Kasumi-1 (cell line): Measurements from ENCODE around the gene PDXK.

ENCODE experiments used
- DNase-seq, 2 experiments: peaks; one replicate each; lab custom pipeline; 2025; lab: John Stamatoyannopoulos, UW

The PDXK gene

DNA sequence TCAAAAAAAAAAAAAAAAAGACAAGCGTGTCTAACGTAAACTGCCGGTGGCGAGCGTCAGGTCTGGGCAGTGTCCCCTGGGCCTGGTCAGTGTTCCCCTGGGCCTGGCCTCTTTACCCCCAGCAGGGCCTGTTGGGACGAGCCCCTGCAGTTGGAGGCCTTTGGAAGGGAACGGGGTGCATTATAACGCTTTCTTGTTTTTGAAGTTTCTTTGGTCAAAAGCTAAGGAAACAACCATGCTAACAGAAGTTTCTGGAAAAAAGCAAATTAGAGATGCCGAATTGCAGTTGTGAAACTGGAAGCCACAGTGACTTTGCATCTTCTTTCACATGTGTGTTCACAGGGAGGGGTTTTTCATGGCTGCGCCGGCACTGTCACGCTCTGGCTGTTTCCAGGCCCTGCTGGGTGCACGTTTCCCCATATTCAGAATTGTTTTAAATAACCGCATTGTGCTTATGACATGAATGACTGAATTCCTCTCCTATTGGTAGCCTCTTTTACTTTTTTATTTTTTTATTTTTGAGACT, 86.4 kb downstream of the PDXK start:
- DNase-seq, result no peak

DNA sequence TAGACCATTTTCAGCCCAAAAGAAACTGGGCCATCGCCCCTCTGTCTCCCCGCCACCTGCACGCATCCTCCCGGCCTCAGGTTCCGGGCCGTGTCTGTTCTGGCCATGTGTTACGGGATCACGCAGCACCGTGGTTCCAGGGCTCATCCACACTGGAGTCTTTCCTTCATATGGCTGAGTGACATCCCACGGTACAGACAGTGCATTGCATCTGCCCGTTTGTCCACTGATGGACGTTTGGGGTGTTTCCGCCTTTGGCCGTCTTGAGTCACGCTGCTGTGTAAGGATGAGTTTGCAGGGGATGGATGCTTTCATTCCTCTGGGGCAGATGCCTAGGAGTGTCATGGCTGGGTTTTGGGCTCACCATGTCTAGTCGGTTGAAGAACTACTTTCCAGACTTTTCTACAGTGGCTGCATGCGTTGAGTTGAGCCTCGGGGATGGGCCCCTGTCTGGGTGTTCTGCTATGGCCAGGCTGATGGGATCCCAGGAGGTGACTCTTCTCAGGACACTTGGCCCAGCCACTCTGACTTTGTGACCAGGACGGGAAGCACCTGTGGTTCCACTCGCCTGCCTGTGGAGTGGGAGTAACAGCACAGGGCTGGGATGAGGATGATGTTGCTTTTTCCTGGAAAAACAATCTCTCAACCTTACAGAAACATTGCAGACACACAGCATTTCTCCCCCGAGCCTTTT, 87.2 kb downstream of the PDXK start:
- DNase-seq, result no peak

DNA sequence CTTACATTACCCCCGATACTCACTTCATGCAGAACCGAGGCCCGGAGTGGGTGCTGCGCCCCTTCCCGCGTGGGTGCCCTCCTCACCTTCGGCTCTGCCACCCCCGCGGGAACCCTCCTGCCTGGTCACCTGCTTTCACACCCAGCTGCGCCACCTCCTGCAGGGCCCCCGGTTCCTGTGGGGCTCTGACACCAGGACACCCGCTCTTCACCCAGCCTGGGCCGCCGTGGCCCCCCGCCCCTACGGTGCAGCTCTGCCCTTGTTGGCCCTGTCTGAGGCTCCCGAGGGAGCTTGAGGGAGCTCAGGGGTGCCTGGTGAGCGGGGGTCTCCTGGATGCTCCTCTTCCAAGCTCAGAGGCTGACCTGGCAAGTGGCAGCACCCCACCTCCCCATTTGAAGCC, 89.4 kb downstream of the PDXK start:
- no peak for DNase-seq

DNA sequence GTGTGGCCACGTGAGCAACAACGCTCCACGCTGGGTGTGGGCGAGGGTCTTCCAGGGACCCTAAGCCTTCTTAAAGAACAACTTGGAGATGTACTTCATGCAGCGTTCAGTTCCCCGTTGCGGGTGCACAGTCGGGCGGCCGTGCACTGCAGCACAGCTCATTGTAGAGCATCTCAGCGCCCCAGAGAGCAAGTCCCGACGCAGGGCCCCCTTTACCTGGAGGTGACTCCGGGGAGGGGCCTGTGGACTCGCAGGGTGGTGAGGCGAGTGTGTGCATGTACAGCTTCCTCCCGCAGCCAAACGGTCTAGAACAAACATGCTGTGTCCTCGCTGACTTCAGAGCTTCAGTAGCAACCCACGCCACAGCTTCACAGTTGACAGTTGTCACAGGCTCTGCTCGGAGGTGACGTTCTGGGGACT, 89.9 kb downstream of the PDXK start:
- no peak for DNase-seq

DNA sequence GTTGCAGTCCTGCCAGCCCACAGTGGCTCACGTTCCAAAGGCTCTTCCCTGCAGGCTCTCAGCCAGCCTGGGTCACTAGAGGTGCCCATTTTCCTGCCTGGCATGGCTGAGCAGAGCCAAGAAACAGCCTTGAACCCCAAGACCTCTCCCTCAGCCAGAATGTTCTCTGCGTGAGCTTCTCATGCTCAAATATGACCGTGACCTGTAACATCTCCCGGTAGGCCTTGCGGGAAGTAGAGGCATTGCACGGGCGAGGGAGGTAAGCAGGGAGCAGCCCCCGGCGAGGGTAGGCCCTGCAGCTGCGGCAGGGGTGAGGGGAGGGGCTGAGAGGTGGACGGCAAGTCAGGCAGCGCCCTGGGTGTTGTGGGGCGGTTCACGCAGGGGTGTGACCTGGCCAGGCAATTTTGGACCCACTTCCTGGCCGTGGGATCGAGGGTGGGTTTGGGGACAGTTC, 90.4 kb downstream of the PDXK start:
- no peak for DNase-seq

DNA sequence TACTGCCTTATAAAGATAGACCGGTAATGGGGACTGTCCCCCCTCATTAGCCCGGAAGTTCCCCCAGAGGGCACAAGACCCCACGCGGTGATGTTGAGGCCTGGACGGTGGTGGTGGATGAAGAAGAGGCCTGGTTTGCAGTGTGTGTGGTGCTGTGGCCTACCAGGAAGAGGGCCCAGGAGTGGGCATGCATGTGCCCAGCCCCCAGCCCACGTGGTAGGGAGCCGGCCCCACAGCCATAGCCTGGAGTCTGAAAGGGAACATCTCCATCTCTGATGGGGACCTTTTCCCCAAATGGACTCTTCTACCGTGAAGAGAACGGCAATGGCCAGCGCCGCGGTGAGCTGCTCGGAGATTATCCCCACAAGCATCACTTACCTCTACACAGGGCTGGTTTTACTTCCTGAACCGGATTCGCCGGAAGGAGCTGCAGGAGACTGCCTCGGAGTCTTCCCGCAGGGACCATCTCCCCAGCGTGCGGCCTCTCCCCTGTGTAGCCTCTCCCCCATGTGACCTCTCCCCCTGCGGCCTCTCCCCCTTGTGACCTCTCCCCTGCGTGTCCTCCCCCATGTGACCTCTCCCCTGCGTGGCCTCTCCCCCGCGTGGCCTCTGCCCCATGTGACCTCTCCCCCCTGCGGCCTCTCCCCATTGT, 91.0 kb downstream of the PDXK start:
- no peak for DNase-seq

DNA sequence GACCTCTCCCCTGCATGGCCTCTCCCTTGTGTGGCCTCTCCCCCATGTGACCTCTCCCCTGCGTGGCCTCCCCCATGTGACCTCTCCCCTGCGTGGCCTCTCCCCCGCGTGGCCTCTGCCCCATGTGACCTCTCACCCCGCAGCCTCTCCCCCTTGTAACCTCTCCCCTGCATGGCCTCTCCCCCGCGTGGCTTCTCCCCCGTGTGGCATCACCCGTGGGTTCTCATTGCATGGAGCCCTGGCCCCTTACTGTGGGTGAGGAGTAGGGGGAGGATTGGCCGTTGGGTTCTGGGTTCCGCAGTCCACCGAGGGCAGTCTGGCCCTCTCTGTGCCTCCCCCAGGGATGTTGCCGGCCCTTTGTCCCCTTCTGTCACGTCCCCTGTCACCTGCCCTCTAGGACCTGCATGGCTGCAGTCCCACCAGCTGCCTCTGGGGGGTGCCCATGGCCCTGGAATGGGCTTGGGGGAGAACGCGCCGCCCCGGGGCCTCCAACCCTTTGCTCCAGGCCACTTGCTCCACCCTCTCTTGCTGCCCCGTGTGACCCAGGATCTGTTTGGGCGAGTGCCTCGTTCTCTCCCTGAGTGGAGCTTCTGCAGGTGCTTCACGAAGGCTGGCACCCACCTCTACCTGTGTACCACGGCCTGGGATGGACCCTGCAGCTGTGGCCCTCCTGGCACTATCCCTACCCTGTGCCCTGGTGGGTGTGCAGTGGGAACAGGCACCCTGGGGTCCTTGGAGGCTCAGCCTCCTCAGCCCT, 91.8 kb downstream of the PDXK start:
- DNase-seq, result peak; percentile 55 to 62

DNA sequence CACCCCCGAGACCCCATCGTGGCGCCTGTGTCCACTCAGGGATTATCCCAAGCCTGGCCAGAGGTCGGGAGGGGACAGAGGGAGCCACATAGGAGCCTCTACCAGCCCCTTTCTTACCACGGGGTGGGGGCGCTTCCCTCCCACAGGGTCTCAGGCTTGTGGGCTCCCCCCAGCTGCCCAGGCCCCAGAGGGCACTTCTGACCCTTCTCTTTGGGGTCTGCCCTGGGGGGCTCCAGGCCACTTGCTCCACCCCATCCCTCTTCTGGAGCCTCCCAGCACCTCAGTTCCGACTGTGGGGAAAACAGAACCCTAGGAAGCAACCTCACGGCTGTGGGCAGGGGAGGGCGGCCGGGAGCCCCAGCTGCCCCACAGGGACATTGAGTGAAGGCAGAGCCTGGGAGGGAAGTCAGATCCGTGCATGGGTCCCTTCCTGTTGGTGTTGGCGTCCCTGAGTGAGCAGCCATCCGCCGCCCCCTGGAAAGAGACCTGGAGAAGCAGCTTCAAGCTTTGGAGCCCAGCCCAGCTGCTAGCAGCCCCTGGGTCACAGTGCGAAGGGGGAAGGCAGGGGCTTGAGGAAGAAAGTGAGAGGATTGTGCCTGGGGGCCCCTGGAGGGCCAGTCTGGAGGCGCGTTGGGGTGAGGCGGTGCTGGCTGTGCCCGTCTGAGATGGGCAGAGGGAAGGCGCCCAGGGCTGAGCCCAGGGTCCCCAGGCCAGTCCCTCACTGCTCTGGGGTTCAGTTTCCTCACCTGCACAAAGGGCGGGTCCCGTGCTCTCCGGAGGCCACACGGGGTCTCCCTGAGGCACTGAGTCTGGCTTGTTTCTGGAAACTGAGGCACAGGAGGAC, 92.6 kb downstream of the PDXK start:
- DNase-seq, result no peak
